HepG2 (cell line): Measurements from ENCODE around the gene BRD3. TPM values are rescaled to one million over a fixed set of nuclear protein-coding genes. Genes with fewer than 3 reads are reported as not detected.

Experiments
- ELF1 ChIP-seq: sonication (generic); formaldehyde crosslinking; IDR thresholded peaks from 2 replicates; pipeline ENCODE4 v1.4.0; 2020; ENCODE audit warnings: missing genetic modification reagents
- ELF4 ChIP-seq: sonication (generic); formaldehyde crosslinking; IDR thresholded peaks from 2 replicates; pipeline ENCODE4 v1.5.0; 2020; ENCODE audit warnings: missing genetic modification reagents, mild to moderate bottlenecking, moderate library complexity, borderline replicate concordance
- ERF ChIP-seq: IDR thresholded peaks from 2 replicates; pipeline ENCODE4 v1.6.1; 2018; ENCODE audit warnings: missing biosample characterization, missing genetic modification reagents
- HDAC1 ChIP-seq: sonication (generic); formaldehyde crosslinking; IDR thresholded peaks from 2 replicates; pipeline ENCODE4 v1.5.1; 2020; ENCODE audit warnings: mild to moderate bottlenecking, missing genetic modification reagents
- JUNB ChIP-seq: sonication (generic); formaldehyde crosslinking; IDR thresholded peaks from 2 replicates; pipeline ENCODE4 v1.8.0; 2022; ENCODE audit warnings: missing genetic modification reagents, mild to moderate bottlenecking, borderline replicate concordance
- NFKB2 ChIP-seq: sonication (generic); formaldehyde crosslinking; IDR thresholded peaks from 2 replicates; pipeline ENCODE4 v1.4.0; 2020; ENCODE audit warnings: missing genetic modification reagents, borderline replicate concordance
- NFKBIZ ChIP-seq: IDR thresholded peaks from 2 replicates; pipeline ENCODE4 v1.6.1; 2018; ENCODE audit warnings: missing genetic modification reagents, missing compliant biosample characterization
- PCBP1 ChIP-seq: fragments of 200-400 bp; formaldehyde crosslinking; IDR thresholded peaks from 2 replicates; pipeline ENCODE4 v1.6.1; 2017; ENCODE audit warnings: mild to moderate bottlenecking, low read depth, low read length, borderline replicate concordance
- SATB2 ChIP-seq: sonication (generic); formaldehyde crosslinking; IDR thresholded peaks from 2 replicates; pipeline ENCODE4 v1.5.0; 2020; ENCODE audit warnings: missing genetic modification reagents
- TBX2 ChIP-seq: sonication (generic); formaldehyde crosslinking; IDR thresholded peaks from 2 replicates; pipeline ENCODE4 v1.5.0; 2020; ENCODE audit warnings: missing genetic modification reagents, mild to moderate bottlenecking, borderline replicate concordance
- THYN1 ChIP-seq: sonication (generic); formaldehyde crosslinking; IDR thresholded peaks from 2 replicates; pipeline ENCODE4 v1.8.1; 2023; ENCODE audit warnings: low read depth, mild to moderate bottlenecking, moderate library complexity, missing genetic modification reagents, borderline replicate concordance
- UBTF ChIP-seq: sonication (generic); formaldehyde crosslinking; IDR thresholded peaks from 2 replicates; pipeline ENCODE4 v1.4.0; 2020; ENCODE audit warnings: mild to moderate bottlenecking, missing genetic modification reagents
- ZBTB10 ChIP-seq: sonication (generic); formaldehyde crosslinking; IDR thresholded peaks from 2 replicates; pipeline ENCODE4 v1.4.0; 2020; ENCODE audit warnings: missing genetic modification reagents, borderline replicate concordance
- ZFP36L1 ChIP-seq: sonication (generic); formaldehyde crosslinking; IDR thresholded peaks from 2 replicates; pipeline ENCODE4 v1.8.0; 2022; ENCODE audit warnings: mild to moderate bottlenecking, missing genetic modification reagents, moderate library complexity
- ZFP82 ChIP-seq: sonication (generic); formaldehyde crosslinking; IDR thresholded peaks from 2 replicates; pipeline ENCODE4 v1.5.1; 2020; ENCODE audit warnings: mild to moderate bottlenecking, missing genetic modification reagents, borderline replicate concordance
- ZNF180 ChIP-seq: sonication (generic); formaldehyde crosslinking; IDR thresholded peaks from 2 replicates; pipeline ENCODE4 v1.4.0; 2020; ENCODE audit warnings: low read depth, missing genetic modification reagents, borderline replicate concordance
- ZNF503 ChIP-seq: sonication (generic); formaldehyde crosslinking; IDR thresholded peaks from 2 replicates; pipeline ENCODE4 v1.4.0; 2020; ENCODE audit warnings: missing genetic modification reagents
- ZNF780A ChIP-seq: sonication (generic); formaldehyde crosslinking; IDR thresholded peaks from 2 replicates; pipeline ENCODE4 v1.8.0; 2022; ENCODE audit warnings: mild to moderate bottlenecking, missing genetic modification reagents, moderate library complexity
- polyA plus RNA-seq, 8 experiments: library from polyadenylated mRNA; depleted of rRNA in 3 of 8; stranded (reverse) in 7 of 8; unstranded in 1 of 8; fragments of >200 nt; fragmentation: Illumina TruSeq in 4 of 8; extraction: Trizol in 4 of 8; gene quantifications; 2 replicates each; pipeline versions ENCODE4 v1.2.1 to v1.2.3, GENCODE V29; 2011 to 2016; ENCODE audit warnings: low read depth in 4 of 8, missing spikeins in 1 of 8, mixed read lengths in 1 of 8; ENCODE audit not compliant: insufficient read depth in 1 of 8
- total RNA-seq, 5 experiments: library from RNA; depleted of rRNA; stranded (reverse); fragments of >200 nt; fragmentation: Illumina TruSeq; extraction: Trizol; gene quantifications; 2 replicates each; pipeline ENCODE4 v1.2.3, GENCODE V29; 2016; ENCODE audit warnings: low read depth in 1 of 5
- TF ChIP-seq, protein P1 (sequence below): sonication (generic); IDR thresholded peaks from 2 replicates; pipeline ENCODE4 v1.6.1; 2016; ENCODE audit warnings: low read depth, borderline replicate concordance
- TF ChIP-seq, protein P2 (sequence below): IDR thresholded peaks from 2 replicates; pipeline ENCODE4 v1.6.1; 2012; ENCODE audit warnings: inconsistent platforms

BRD3 gene
- total and polyA plus RNA-seq, 2 of the 13 experiments (the other 11 are each of a cell fraction or from before 2014, with no cell fraction given): 5.9 to 12.9 TPM

DNA sequence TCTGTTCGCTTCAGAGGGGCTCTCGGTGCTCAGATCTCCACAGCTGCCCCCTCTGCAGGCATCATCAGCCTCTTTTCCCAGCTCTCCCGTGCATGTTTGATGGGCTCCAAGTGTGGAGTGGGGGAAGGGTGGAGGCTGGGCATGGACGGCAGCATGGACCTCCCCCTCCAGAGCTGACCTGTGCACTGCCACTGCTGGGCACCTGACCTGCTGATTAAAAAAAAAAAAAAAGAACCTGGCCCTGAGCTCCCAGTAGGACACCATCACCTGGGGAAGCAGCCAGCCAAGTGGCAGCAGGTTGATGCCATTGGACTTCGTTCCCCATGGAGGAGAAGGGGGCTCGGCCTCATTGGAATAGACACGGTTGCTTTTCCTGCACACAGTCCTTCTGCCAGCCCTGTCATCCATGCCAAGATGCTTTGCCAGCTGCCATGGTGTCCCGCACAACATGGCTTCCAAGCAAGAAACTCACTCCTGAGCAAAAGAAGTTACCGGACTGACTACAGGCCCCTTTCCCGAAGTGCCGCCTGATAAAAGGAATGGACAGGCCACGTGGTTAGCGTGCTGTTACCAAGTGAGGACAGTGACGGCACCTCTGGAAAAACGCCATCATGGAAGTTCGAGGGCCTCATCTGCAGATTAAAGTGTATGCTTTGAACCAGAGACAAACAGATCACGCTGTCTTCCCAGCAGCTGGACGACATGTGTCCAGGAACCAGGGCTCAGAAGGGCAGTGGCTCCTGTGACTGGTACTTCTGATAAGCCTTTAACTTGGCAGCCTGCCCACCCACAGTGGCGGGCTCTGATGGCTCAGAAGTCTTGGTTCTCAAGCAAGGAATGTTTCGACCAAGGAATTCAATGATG, 57.3 kb downstream of the BRD3 start (continued):
- 0 out of 2 replicates have a peak, but pooled peaks have one; percentile 26 for TF ChIP-seq NFKB2 (CRISPR knock-in tag)
- no peak for TF ChIP-seq ZNF180 (CRISPR knock-in tag)
- TF ChIP-seq HDAC1 (CRISPR knock-in tag): peak; percentile 20; the same call in 1 of the 2 replicates
- TF ChIP-seq ERF (CRISPR knock-in tag): 0 out of 2 replicates have a peak, but pooled peaks have one; percentile 23
- TF ChIP-seq ZNF503: no peak
- TF ChIP-seq ZNF780A (CRISPR knock-in tag): 0 out of 2 replicates have a peak, but pooled peaks have one; percentile 41
- TF ChIP-seq, protein P1, sequence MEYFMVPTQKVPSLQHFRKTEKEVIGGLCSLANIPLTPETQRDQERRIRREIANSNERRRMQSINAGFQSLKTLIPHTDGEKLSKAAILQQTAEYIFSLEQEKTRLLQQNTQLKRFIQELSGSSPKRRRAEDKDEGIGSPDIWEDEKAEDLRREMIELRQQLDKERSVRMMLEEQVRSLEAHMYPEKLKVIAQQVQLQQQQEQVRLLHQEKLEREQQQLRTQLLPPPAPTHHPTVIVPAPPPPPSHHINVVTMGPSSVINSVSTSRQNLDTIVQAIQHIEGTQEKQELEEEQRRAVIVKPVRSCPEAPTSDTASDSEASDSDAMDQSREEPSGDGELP: peak; percentile 47; the same call in 1 of the 2 replicates
- TF ChIP-seq ZFP36L1: 0 out of 2 replicates have a peak, but pooled peaks have one; percentile 48
- TF ChIP-seq ZBTB10: no peak
- TF ChIP-seq THYN1: no peak
- TF ChIP-seq ZFP82 (CRISPR knock-in tag): no peak
- no peak for TF ChIP-seq PCBP1
- TF ChIP-seq UBTF: no peak
- 0 out of 2 replicates have a peak, but pooled peaks have one; percentile 12 for TF ChIP-seq ELF1
- TF ChIP-seq JUNB (CRISPR knock-in tag): 0 out of 2 replicates have a peak, but pooled peaks have one; percentile 19
- TF ChIP-seq ELF4: no peak
- 0 out of 2 replicates have a peak, but pooled peaks have one; percentile 23 for TF ChIP-seq NFKBIZ (CRISPR knock-in tag)
- 0 out of 2 replicates have a peak, but pooled peaks have one; percentile 21 for TF ChIP-seq TBX2
- no peak for TF ChIP-seq SATB2
- TF ChIP-seq, protein P2, sequence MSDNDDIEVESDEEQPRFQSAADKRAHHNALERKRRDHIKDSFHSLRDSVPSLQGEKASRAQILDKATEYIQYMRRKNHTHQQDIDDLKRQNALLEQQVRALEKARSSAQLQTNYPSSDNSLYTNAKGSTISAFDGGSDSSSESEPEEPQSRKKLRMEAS: peak; percentile 80; the same call in 1 of the 2 replicates
